DLD1 (cell line): Measurements from ENCODE around the gene PLCL1.

ENCODE experiments used
- in situ Hi-C: cut with HindIII; loops from 2 replicates; pipeline ENCODE4 v1.10.0; 2017; ENCODE audit warnings: low sequenced_read_pairs

PLCL1 gene

DNA sequence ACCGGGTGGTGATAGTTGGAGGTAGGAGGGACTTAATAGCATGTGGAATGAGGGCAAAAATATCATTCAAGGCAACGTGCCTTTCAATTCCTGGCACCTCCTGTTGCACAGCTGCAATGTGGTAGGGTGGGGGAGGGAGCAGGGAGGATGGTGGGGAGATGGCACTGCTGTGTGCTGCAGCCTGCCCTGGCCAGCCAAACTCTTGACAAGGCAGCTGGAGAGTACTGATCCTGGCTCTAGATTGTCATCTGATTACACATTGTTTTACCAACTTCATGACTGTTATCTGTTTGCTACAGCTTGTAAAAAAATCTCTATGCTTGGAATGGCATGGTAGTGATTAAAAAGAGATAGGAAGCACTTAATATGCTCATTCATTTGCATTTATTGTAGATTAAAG, 47.7 kb downstream of the PLCL1 start:
- in situ Hi-C loops: no loop called here

DNA sequence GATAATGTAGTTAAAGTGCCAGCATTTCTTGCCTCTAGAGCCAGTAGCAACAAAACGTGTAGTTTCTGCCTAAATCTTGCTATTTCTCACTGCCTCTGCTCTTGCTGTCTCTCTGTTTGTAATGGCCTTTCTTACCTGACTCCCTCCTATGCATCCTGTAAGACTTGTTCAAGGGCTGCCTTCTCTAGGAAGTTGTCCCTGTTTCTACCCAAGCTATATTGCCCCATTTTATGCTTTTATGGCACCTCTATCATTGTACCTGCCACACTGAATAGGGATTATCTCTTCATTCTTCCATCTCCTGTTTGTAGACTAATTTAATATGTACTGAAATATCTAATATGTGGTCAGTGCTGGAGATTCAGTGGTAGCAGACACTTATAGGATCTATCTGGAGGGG, 49.2 kb downstream of the PLCL1 start:
- in situ Hi-C loops: no loop called here

DNA sequence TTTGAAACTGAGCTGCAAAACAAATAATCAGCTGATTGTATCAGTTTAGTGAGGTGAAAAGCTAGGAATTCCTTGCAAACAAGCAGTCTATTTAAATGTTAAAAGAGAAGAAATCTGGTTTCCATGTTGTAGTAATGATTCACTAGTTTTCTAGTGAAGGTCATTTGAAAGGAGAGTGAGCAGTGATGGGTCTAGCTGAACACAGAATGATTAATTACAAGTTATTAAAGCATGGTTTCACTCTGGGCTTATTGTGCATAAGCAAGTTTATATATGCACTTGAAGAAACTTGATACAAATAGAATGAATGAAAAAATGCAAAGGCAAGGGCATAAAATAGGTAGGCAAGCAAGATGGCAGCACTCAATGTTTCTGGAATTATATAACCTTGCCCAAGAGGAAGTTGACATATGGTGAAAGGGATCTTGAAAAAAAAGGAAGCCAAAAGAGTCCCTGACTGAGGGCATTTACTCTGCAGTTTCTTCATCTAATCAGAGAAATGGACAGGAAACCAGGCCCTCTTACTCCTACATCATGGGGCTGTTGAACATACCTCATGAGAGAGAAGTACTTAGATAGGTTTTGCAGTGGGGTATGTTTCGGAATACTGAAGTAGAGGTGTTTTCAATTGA, 53.2 kb downstream of the PLCL1 start:
- in situ Hi-C loops: no loop called here

DNA sequence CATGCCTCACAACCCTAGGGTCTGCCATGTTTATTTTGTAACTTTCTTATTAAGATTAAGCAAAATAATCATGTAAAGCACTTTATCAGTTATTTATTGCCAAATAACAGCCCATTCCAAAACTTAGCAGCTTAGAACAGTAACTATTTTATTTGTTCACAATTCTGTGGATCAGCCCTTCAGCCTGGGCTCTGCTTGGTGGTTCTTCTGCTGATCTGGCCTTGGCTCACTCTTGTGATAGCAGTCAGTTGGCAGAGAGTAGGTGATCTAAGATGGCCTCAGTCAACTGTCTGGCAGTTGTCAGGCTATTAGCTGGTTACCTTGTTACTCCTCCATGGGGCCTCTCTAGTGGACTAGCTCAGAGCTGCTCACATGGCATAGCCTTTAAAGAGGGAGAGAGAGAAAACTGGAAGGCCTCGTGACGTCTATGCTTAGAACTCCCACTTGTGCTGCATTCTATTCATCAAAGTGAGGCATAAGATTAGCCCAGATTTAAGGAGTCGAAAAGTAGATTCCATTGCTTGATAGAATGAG, 54.3 kb downstream of the PLCL1 start:
- in situ Hi-C loops: no loop called here

DNA sequence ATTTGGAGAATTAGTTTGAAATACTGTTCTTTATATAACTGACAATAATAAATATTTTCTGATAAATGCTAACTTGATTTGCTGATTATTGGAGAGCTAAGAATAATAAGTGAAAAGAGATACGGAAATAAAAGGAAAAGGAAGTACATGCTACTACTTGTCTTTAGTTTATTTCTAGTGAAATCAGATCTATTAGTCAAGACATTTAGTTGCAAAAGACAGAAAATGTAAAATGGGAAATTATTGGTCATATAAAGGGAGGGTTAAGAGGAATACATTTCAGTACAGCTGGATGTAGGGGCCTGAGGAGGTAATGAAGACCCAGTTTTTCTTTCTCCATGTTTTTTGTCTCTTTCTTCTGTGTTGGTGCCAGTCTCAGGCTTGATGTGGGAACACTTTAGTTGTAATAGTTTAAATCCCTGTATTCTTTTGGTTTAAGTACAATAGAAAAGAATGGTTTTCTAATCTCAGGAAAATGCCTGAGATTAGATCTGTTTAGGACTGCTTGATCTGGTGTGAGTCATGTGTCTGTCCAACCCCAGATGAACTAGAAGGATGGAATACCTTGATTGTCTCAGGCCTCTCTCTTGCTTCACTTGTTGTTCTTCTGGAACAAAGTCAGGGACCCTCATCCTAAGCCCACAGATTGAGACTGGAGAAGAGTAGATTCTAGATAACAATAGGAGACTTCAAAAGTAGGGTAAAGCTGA, 58.0 kb downstream of the PLCL1 start:
- in situ Hi-C loops: no loop called here

DNA sequence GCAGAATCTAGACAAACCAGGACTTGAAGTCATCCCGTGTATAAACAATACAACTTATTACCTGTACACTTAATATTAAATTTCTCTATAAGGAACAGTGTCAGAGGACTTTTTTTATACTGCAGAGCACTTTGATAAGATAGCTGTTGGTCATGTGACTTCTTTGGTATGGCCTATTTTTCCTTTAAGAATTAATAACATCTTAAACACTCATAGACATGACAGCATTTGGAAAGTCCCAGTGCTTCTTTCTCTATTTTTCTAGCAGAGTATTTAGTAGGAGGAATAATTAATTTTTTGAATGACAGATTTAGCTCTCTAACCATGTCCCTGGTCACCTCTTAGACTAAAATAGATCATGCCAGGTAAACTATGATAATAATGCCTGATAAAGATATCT, 59.4 kb downstream of the PLCL1 start:
- in situ Hi-C loops: no loop called here

DNA sequence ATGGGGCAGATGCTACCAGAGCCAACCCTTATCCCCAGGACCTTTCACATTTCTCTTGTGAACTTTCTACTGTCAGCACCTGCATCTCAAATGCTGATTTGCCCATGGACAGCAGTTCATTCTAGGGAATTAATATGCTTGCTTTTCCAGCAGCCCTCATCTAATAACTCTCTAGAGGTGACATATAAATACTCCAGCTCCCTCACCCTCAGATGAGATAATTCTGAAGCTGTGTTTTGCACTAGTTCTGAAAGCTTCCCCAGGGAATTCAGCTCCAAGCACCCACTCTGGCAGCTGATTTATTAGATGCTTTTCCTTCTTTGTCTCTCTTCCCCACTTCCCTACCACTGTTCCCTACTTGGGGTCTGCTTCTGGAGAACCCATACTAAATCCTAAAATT, 62.1 kb downstream of the PLCL1 start:
- in situ Hi-C loops: no loop called here

DNA sequence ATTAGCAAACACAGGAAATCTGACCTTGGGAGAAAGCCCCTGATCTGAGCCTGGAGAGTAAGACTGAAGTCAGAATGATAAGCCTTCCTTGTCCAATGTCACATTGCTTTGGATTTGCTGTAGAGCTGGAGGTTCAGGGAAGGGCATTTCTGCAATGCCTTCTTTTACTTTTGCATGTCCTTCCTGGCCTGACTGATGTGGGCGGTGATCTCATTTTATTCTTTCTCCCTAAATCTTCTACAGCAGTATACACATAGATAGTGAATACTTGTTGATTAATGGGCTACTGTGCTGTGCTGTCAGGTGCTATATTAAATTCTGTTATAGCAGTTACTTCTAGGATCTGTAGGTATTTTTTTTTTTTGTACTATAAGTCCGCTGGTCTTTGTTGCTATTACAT, 62.6 kb downstream of the PLCL1 start:
- in situ Hi-C loops: no loop called here

DNA sequence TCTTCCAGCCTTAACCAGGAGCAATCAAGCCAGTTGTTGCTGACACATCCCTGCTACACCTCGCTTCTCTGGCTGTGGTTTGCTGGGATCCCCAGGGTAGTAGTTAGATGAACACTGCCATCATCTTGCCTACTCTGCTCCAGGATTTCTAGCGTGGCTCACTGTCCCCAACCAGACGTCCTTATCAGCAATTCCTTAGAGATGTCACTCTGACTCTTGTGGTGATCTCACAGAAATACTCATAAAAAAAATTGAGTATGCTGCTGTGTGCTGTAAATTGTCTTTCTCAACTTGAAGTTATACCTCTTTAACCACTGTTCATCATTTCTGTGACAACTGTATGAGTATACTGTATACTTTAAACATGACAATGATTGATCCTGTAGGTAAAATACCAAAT, 63.2 kb downstream of the PLCL1 start:
- in situ Hi-C loops: no loop called here

DNA sequence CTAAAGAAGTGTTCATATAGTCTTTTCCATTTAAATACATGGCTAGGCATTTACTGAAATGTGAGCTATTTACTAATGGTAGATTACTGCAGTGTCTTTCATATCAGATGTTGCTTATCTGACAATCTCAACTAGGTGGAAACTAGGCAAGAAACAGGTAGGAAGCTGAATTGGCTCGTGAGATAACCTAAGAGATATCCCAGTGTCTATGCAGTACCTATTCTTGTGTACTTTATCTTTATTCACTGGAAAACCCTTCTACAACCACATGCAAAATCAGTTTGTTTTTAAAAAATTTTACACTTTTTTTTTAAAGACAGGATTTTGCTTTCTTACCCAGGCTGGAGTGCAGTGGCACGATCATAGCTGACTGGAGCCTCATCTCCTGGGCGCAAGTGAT, 63.8 kb downstream of the PLCL1 start:
- in situ Hi-C loops: no loop called here

DNA sequence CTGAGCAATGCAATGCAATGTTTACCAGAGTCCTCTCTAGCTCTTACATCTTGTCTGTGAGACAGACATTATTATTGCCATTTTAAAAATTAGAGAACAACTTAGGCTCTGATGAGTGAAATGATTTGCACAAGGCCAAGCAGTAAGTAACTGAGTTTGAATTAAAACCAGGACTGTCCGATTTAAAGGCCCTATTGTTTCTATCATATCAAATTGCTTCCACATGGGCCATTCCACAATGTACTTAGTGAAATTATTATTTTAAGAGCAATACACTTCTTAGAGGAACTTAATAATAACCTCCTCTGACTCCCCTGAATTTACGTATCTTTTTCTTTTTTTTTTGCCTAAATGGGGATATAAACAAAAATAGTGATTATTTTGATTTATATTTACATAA, 64.6 kb downstream of the PLCL1 start:
- in situ Hi-C loops: no loop called here

DNA sequence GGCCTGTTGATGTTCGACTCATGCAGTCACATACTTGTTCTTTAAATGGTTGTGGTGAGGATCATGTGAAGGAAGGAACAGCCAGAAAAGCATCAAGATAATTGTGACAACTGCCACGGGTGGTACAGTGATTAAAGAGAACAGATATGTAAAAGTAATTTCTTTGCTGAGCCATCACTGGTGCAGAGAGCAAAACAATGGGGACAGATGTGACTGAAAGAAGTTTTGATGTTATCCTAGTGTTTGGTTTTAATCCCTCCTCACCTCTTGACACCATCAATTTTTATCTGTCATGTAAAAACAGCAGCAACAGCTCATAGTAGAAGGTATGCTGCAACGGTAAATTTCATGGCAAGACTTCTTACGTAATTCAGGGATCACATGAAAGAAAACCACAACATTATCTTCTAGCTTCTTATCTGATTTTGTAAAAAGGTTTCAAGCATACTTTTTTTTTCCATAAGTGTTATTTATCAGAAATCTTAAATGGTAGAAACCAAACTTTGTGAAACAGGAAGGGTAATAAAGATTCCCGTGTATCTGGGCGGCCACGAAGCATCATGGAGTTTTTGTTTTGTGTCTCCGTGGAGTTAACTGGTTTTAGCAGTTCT, 65.2 kb downstream of the PLCL1 start:
- in situ Hi-C loops: no loop called here

DNA sequence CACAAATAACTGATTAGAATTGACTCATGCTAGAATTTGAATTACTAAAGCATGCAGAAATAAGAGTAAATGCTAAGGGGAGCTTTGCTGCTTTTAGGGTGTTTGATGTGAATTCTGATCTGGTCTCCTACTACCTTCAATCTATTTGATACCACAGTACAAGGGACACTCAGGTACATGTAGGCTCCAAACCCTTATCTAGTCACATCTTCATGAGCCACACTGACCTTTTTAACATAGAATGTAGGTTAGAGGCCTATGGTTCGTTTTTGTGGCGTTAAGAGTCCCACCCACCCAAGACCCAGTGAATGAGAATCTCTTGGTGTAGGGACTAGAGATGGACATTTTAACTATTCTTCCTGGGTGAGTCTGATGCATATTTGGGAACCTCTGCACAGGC, 65.7 kb downstream of the PLCL1 start:
- in situ Hi-C loops: no loop called here

DNA sequence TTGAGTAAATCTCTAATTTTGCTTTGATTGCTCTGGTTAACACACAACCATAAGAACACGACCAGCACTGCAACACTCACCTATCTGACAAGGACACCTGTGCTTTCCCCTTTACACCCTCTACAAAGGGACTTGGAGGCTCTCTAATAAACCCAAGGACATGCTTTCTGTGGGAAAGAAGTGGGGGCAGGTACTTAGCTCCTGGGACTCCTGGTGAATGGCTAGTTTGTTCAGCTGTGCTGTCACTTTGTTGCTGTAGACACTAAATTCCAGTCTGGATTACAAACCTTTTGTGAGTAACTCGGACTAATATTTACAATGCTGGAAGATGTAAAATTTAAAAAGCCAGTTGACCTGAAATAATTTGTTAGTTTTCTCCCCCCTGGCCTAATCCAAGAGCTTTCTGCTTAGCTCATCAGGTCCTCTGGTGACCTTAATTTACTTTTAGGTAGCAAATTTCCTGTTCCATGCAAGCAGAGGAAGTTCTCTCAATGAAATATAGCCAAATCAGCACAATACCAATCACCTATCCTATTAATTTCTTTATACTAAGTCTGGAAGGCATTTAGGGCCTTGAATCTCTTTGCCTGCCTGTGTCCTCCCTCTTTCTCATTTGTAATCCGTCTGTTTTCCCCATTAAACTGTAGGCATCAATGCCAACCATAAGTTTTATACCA, 67.5 kb downstream of the PLCL1 start:
- in situ Hi-C loops: no loop called here

DNA sequence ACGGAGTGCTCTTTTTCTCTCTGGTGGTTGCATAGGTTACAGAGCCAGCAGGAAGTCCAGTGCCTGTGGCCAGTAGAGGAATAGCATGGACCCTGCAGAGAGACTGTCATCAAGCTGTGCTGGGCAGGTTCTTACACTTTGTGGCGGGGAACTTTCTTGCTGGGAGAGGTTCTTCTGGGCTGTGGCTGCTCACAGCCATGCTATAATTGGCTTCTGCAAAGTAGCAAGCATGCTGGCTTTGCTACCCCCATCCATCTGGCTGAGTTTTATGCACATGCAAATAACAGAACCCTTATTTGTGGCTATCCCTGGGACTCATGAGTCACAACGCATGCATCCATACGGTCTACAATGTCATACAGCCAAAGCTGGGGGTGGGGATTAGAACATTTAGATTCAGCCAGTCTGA, 68.9 kb downstream of the PLCL1 start:
- in situ Hi-C loops: no loop called here

DNA sequence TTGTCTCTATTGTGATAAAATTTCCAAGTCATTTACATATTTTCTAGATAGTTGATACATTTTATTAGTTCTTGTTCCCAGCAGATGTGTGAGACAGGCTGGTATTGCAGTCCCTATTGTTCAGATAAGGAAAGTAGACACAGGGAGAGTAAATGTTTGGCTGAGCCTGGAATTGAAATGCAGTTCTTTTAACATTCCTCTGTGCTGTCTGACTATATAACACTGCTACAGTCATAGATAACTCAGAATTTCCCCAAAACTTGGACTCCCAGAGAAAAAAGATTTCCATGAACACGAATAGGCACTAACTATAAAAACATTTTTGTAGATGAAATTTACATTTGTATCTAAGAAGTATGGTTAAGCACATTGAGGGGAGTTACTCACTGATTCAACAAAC, 71.4 kb downstream of the PLCL1 start:
- in situ Hi-C loops: no loop called here

DNA sequence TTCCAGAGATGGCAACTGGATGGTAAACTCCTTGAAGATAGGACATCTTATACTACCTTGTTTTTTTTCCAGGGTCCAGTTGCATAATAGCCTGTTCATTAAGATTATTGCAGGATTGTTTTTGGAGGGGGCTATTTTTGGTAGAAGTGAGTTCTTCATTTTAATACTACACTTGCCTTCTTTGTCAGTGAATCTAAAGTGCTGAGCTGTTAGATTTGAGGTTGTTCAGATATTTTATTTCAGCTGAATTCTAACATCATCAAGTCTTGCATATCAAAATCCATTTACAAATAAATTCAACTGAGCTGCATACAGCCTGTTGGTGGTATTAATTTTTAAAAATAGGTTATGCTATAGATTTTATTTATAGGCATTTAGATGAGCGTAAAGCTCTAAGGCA, 72.1 kb downstream of the PLCL1 start:
- in situ Hi-C loops: no loop called here

DNA sequence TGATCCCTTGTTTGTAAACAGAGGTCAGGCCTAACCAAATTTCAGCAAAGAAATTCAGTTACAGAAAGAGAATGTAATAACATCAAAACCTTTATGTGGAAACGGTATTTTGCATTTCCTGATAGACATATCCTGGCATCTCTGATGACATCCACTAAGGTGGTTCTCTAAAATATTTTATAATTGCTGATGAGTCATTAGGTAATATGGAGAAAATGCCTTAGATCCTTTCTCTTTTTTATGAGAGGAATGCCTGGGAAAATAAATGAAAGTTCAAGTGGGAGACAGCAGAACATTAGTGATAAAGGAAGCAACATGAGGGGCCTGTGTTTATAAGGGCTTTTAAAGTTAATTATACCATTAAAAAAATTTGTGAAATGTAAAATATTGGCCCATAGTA, 72.6 kb downstream of the PLCL1 start:
- in situ Hi-C loops: no loop called here

DNA sequence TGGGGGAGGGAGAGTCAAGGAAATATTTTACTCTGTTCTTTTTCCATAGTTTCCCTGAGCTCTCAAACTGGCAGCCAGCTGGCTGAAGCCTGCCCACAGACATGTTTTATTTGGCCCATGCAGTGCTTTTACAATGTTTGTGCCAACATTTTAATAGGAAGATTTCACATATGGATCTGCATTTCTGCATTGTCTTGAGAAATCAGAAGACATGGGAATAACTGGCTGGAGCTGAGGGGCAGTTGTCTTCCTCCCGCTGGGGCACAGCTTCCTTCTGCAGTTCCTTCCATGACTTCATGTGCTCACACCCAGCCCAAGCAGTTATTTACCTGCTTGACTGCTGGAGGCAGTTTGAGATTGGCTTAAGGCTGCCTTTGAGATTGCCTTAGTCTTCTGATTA, 74.4 kb downstream of the PLCL1 start:
- in situ Hi-C loops: no loop called here

DNA sequence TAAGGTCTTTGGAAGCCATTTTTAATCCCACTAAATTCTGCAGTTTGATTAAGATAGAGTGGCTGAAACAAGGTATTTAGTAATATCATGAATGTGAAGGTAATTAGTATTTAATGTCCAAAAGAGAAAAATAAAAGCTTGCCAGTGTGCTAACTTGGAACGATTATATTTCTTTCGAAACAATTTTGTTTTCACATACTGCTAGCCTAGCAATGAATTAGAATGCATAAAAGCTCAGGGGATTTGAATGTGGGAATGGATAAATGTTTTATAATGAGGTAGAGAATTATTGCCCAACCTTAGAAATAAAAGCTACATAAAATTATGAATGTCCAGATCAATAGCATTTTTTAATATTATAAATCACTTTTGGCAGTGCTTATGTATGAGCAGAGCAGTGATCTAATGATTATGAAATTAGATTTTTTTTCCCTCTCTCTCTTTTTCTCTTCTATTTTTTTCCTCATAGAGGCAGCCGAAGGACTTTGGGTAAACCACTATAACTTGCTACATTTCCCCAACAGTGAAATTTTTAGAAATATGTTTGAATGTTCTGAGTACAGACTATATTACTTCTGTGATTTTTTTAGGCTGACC, 75.5 kb downstream of the PLCL1 start:
- in situ Hi-C loops: no loop called here

DNA sequence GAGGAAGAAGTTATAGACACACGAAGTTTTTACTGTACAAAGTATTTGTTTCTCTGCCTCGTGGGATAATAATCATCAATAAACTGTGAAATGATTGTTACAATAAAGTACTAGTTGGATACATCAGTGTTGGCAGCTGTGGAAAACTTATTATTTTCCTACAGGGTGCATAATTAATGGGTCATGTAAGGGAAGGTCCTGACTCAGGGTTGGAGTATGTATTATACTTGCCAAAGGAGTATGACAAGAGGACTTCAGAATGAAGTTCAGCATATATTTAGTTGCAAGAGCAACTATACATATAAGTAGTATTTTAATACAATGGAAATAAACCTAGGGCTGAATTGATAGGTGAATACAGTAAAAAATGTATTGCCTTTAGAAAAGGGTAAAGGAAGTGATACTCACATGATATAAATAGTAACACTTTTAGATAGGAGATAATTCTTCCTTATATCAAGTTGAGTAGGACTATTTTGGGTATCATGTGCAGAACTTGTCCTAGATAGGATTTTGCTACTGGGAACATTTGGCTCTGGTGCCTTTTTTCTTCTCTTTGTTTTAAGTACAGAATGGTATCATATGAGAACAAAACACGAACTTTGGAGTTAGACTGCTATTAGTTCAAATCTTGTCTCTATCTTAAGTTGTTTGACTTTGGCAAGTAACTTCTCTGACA, 79.1 kb downstream of the PLCL1 start:
- in situ Hi-C loops: no loop called here
